ENCODE data around the gene PTTG2.
A peak's percentile ranks its signal among the peaks of the same experiment; 100 is the strongest.

PTTG2 gene

DNA sequence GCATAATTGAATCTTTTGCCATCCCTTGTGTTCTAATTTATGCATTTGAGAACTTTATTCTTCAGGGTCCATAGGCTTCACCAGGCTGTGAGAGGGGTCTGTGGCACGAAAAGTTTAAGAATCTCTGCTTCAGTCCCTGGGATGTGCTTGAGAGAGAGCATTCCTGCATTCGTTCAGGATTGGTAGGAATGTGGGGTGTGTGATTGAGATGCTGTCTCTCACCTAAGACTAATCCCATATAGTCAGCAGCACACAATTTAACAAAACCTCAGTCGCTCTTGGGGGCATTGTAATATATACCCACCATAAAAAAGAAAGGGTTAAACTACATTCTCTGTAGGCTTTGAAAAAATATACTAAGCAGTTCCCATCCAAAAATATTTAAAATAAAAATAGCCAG lies 41.7 kb downstream of the PTTG2 start:
- TF ChIP-seq, protein P1, sequence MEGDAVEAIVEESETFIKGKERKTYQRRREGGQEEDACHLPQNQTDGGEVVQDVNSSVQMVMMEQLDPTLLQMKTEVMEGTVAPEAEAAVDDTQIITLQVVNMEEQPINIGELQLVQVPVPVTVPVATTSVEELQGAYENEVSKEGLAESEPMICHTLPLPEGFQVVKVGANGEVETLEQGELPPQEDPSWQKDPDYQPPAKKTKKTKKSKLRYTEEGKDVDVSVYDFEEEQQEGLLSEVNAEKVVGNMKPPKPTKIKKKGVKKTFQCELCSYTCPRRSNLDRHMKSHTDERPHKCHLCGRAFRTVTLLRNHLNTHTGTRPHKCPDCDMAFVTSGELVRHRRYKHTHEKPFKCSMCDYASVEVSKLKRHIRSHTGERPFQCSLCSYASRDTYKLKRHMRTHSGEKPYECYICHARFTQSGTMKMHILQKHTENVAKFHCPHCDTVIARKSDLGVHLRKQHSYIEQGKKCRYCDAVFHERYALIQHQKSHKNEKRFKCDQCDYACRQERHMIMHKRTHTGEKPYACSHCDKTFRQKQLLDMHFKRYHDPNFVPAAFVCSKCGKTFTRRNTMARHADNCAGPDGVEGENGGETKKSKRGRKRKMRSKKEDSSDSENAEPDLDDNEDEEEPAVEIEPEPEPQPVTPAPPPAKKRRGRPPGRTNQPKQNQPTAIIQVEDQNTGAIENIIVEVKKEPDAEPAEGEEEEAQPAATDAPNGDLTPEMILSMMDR (IDR thresholded peaks at IDR 0.05; ENCODE audit: low read depth, low read length, missing control alignments): no peak
- Histone ChIP-seq H3K27me3 (replicated peaks) (no peaks in the 10 kb centered on the region), H3K27ac (no peak overlapping the region), H3K36me3 (replicated peaks) (no peaks in the 10 kb centered on the region), H3K4me3 (ENCODE audit: low read depth, low read length) (no peak overlapping the region)
- in situ Hi-C loops (cut with HindIII; ENCODE audit: low pct_ligation_motif_present, low sequenced_read_pairs): no loop called here
- no peak for DNase-seq

DNA sequence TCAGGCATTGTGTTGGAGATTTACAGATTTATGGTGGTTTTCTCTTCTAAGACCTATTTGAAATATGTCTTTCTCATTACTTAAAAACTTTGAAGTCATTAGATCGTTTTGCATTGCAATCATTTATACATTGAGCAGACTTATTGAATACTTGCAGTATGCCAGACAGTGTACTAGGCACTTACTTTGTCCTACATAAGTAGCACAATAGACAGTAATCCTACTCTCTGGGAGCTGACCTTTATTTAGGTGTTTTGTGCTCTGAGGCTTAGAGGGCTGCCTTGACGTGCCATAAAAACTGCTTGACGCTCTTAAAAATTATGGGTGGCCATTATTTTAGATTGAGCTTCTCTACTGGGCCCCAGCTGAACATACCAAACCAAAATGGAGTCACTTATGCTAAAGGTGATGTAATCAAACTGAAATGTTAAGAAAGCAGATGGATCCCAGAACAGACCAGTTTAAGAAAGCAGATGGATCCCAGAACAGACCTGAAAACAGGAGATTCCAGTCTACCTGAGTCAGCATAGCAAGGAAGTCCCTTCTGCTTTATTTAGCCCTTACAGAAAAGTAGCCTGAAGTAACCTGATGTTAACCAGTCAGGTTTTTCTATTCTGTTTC lies 42.4 kb downstream of the PTTG2 start:
- DNase-seq: no peak

DNA sequence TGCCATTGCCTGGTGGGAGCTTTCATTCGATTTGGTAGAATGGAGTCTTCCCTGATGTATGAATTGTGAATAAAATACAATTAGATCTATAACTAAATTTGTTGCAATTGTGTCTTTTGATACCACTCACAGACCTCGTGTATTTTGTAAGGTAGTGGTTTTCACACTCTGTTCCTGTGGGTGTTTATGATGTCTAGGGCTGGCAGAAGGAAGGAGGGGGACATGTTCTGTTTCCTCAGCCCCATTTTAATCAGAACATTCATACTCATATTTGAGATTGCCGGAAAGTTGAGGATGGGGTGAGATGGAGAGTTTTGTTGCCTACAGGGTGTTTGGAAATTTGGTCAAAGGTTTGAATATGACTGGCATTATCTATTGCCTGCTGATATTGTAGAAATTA lies 42.9 kb downstream of the PTTG2 start:
- in situ Hi-C loops (cut with HindIII; ENCODE audit: low pct_ligation_motif_present, low sequenced_read_pairs): no loop called here
- TF ChIP-seq, protein P1 (IDR thresholded peaks at IDR 0.05; ENCODE audit: low read depth, low read length, missing control alignments): no peak
- H3K36me3 ChIP-seq (replicated peaks): no peaks in the 10 kb centered on the region
- H3K4me3 ChIP-seq (ENCODE audit: low read depth, low read length): no peak overlapping the region
- H3K27ac ChIP-seq: no peak overlapping the region
- DNase-seq: no peak
- H3K27me3 ChIP-seq (replicated peaks): no peaks in the 10 kb centered on the region

More for the DNA sequence above, 42.4 kb downstream of the PTTG2 start:
- Histone ChIP-seq H3K27me3 (replicated peaks) (no peaks in the 10 kb centered on the region), H3K27ac (no peak overlapping the region), H3K4me3 (ENCODE audit: low read depth, low read length) (no peak overlapping the region), H3K36me3 (replicated peaks) (no peaks in the 10 kb centered on the region)
- in situ Hi-C loops (cut with HindIII; ENCODE audit: low pct_ligation_motif_present, low sequenced_read_pairs): no loop called here
- TF ChIP-seq, protein P1 (IDR thresholded peaks at IDR 0.05; ENCODE audit: low read depth, low read length, missing control alignments): no peak

DNA sequence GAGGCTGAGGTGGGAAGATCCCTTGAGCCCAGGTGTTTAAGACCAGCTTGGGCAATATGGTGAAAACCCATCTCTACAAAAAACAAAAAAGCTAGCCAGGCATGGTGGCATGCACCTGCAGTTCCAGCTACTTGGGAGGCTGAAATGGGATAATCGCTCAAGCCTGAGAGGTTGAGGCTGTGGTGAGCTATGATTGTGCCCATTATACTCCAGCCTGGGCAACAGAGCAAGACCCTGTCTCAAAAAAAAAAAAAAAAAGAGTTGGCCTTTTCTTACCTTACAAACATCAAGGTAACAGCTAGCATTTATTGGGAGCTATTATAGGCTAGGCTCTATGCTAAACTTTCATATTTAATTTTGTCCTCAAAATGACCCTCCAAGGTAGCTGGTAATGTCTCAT lies 43.4 kb downstream of the PTTG2 start:
- TF ChIP-seq, protein P1 (IDR thresholded peaks at IDR 0.05; ENCODE audit: low read depth, low read length, missing control alignments): no peak
- Histone ChIP-seq H3K36me3 (replicated peaks) (no peaks in the 10 kb centered on the region), H3K27ac (no peak overlapping the region), H3K4me3 (ENCODE audit: low read depth, low read length) (no peak overlapping the region), H3K27me3 (replicated peaks) (no peaks in the 10 kb centered on the region)
- no peak for DNase-seq
- in situ Hi-C loops (cut with HindIII; ENCODE audit: low pct_ligation_motif_present, low sequenced_read_pairs): no loop called here

DNA sequence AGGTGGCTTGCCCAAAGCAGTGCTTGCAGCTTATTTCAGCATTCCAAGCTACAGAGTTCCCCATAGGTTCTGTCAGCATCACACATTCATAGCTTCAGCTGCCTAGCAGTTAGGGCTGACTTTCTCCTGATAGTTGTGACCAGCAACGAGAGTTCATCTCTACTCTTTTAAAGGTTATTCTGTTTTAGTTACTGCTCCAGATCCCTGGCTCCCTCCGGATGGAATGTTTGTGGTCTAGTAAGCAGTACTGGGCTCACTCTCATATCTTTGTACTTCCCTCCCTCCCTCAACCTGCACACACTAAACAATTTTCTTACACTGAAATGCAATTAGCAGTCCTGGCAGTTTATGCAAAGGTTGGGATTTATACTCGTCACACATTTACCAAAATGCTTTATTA lies 43.9 kb downstream of the PTTG2 start:
- peak; percentile 37 for DNase-seq
- no peak overlapping the region for H3K4me3 ChIP-seq (ENCODE audit: low read depth, low read length)
- H3K27me3 ChIP-seq (replicated peaks): no peaks in the 10 kb centered on the region
- TF ChIP-seq, protein P1 (IDR thresholded peaks at IDR 0.05; ENCODE audit: low read depth, low read length, missing control alignments): no peak
- no peaks in the 10 kb centered on the region for H3K36me3 ChIP-seq (replicated peaks)
- no peak overlapping the region for H3K27ac ChIP-seq
- in situ Hi-C loops (cut with HindIII; ENCODE audit: low pct_ligation_motif_present, low sequenced_read_pairs): no loop called here

DNA sequence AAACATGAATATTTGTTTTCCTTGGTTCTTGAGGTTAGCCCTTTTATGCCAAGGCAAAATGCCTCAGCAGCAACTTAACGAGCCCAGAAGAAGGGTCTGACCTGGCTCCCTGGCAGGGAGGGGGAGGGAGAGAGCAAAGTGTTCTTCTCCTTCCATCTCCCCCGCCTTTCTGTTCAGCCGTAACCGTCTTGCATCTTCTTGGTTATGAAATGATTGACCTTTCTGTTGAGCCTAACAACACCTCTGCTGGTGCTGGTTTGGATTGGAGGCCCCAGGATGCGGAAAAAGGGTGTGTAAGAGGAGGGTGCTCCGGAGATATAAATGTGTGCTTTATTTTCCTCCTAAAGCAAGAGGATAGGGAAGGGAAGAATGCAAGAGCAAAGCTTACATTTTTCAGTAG lies 44.7 kb downstream of the PTTG2 start:
- H3K27me3 ChIP-seq (replicated peaks): no peaks in the 10 kb centered on the region
- no peak overlapping the region for H3K4me3 ChIP-seq (ENCODE audit: low read depth, low read length)
- TF ChIP-seq, protein P1 (IDR thresholded peaks at IDR 0.05; ENCODE audit: low read depth, low read length, missing control alignments): no peak

More for the DNA sequence above, 44.7 kb downstream of the PTTG2 start:
- DNase-seq: no peak
- no peaks in the 10 kb centered on the region for H3K36me3 ChIP-seq (replicated peaks)
- H3K27ac ChIP-seq: no peak overlapping the region
- in situ Hi-C loops (cut with HindIII; ENCODE audit: low pct_ligation_motif_present, low sequenced_read_pairs): no loop called here
